Globus pallidus (tissue), 1 donor: ENCODE measurements around the gene KSR2.
"Not testable (repeated sequence)": the region's sequence is repeated elsewhere in the genome, so short reads cannot be mapped to it uniquely, and the experiment has no call there.

Experiments used
- DNase-seq: peaks from one replicate; pipeline ENCODE4 v3.0.0-alpha.2; 2015; ENCODE audit warnings: low spot score

The KSR2 gene

GRCh38 chr12:117629454-117629853 lies 339.3 kb downstream of the KSR2 start:
- DNase-seq = no peak

GRCh38 chr12:117628711-117629110 lies 340.1 kb downstream of the KSR2 start:
- not testable (repeated sequence) for DNase-seq

- DNase-seq = no peak
Measured at GRCh38 chr12:117622741-117623140, 346.0 kb downstream of the KSR2 start.

- DNase-seq = no peak
Measured at GRCh38 chr12:117622087-117622486, 346.7 kb downstream of the KSR2 start.

DNA sequence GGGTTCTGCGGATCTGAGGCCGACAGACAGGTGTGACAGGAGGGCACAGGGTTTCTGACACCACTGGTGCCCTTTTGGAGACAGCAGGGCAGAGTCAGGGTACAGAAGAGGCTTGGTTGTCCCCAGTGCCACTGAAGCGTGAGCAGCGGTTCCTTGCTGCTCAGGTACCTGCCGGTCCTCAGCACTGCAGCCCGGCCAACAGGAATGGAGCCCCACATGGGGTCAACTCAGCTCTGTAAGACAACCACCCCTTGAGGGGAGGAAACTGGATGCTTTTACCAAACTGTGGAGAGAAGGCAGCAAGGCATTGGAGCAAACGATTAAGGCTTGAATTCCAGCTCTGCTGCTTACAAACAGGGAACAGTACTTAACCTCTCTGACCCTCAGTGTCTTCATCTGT lies 361.0 kb downstream of the KSR2 start:
- no peak for DNase-seq

GRCh38 chr12:117606945-117607344 lies 361.8 kb downstream of the KSR2 start:
- no peak for DNase-seq

- no peak for DNase-seq
Measured at GRCh38 chr12:117606024-117606423, 362.8 kb downstream of the KSR2 start.

DNA sequence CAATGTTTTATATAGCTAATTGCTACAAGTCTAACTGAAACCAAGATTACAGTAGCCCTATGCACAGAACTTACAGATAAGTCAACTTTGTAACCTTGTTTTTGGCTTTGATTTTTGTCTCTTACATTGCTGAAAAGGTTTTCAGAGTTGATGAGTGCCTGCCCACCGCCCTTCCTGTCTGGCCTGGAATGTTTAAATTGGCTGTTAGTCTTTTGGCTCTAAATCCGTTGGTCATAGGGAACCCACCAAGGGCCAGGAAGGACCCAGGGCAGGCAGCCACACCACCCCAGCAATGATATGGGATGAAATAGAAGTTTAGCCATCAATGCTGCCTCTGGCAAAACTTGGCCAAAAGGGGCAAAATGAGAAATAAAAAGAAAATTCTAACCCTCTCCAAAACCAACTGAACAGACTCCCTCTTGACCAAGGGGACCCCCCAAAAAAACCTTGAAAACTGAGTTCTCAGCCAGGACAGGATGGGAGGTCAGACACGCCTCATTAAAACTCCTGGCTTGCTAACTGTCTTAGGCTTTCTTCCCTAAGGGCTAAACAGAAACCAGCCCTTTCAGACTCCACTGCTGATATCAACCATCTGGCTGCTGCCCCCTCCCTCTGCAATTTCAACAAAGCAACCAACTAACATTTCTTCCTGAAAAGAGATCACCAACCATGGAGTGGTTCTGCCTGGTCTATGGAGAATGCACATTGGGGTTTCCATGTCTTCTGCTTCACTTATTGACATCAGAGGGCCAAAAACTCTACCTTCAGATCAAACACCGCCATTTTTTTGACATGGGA lies 365.3 kb downstream of the KSR2 start:
- no peak for DNase-seq

DNA sequence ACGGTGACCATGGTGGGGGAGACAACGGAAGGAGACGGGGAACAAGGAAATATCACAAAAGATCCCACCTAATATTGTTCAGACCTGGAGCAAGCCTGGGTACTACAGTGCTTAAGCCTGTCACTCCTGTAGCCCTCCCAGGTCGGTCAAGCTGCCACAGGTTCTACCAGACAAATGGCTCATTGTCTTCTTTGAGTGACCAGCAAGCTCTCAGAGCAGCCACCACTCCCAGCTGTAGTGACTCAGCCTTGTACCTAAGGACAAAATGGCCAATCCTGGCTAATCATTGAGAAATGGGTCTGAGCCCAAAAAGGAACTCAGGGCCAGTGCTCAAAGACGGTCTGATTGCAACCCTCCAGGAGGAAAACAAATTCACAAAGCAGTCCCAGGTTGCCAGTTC lies 368.9 kb downstream of the KSR2 start:
- no peak for DNase-seq

DNA sequence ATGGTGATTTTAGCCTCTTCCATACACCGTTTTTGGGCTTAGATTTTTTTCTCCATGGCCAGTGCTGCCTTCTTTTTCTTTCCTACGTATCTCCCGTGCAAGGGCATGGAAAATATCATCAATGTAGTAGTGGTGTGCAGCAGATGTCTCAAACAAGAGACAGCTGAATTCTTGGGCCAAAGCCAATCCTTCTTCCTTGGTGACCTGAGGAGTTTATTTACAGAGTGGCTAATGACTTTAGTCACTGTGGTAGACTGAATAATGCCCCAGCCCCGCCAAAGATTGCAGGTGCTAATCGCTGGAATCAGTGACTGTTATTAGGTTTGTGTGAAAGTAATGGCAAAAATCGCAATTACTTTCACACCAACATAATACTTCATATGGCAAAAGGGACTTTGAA lies 371.8 kb downstream of the KSR2 start:
- no peak for DNase-seq

GRCh38 chr12:117595751-117596150 lies 373.0 kb downstream of the KSR2 start:
- DNase-seq = no peak

GRCh38 chr12:117594481-117594880 lies 374.3 kb downstream of the KSR2 start:
- no peak for DNase-seq

DNA sequence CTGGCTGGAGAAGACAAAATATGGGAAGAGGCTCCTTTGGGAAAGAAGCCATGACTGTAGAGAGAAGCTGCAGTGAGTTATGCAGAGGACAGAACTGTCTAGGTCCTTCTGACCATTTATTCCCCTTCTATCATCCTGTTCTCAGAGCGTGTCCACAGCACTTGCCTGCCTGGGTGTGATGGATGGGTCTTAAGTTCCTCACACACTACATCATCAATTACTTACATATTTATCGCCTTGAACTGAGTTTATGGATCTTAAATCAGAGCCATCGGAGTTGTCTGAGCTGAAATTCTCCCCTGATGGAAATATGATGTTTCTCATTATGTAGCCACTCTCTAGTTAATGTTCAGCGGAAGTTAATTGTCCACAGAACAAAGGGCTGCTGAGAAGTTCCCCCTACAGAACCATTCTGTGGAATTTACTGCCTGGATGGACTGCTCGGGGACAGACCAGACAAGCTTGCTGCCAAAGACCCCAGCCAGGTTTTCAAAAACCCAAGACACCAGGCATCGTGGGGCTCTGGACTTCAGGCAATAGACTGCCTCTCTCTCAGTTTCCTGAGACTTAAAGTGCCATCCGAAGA lies 374.9 kb downstream of the KSR2 start:
- no peak for DNase-seq

GRCh38 chr12:117592588-117593305 lies 376.0 kb downstream of the KSR2 start:
- no peak for DNase-seq

DNA sequence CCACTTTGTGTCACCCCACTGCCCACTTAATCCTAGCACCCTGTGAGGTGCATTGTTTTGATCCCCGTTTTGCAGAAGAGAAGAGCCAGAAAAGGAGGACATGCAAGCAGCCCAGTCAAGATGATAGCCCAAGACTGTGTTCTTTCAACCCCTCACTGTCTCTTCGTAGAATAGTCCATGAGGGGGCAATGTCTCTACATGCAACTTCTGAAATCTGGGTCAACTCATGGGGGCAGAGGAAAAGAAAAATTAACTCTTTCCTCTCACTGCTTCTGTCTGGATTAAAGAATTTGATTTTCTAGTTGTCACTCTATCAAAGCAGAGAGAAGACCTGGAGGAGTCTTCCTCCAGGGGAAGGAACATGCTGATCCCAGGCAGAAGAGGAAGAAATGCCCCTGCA lies 377.8 kb downstream of the KSR2 start:
- DNase-seq = no peak

DNA sequence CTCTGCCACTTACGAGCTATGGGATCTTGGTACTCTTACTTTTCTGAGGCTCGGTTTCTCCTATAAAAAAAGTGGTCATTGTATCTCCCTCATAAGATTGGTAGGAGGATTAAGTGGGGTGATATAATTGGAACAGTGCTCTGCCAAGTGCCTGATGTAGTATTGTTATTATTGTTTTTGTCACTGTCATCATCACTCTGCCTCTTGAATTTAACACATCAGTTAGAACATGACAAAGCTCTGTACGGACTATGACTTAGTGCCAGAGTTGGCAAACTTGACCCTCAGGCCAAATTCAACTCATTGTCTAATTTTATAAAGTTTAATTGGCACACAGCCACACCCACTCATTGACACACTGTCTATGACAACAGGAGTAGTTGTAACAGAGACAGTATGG lies 378.4 kb downstream of the KSR2 start:
- no peak for DNase-seq

GRCh38 chr12:117589021-117589420 lies 379.8 kb downstream of the KSR2 start:
- DNase-seq = no peak

GRCh38 chr12:117587631-117588287 lies 381.0 kb downstream of the KSR2 start:
- DNase-seq = peak; percentile 33

GRCh38 chr12:117583677-117584225 lies 385.0 kb downstream of the KSR2 start:
- no peak for DNase-seq

GRCh38 chr12:117583092-117583491 lies 385.7 kb downstream of the KSR2 start:
- no peak for DNase-seq

- DNase-seq = no peak
Measured at GRCh38 chr12:117582135-117582784, 386.5 kb downstream of the KSR2 start.

DNA sequence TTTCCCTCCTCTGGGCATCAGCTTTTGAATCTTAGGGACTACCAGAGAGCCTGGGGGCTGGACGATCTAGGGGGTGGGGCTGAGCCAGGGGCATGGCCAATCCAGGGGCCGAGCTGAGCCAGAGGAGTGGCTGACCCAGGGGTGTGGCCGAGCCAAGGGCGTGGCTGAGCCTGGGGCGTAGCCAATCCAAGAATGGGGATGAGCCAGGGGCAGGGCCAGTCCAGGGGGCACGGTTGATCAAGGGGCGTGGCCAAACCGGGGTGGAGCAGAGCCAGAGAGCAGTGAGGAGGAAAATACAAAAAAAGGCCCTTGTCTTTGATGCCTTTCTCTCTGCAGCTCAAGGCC lies 388.1 kb downstream of the KSR2 start:
- peak; percentile 14 for DNase-seq
